Measurements from ENCODE around the gene BMP7.

BMP7 gene

DNA sequence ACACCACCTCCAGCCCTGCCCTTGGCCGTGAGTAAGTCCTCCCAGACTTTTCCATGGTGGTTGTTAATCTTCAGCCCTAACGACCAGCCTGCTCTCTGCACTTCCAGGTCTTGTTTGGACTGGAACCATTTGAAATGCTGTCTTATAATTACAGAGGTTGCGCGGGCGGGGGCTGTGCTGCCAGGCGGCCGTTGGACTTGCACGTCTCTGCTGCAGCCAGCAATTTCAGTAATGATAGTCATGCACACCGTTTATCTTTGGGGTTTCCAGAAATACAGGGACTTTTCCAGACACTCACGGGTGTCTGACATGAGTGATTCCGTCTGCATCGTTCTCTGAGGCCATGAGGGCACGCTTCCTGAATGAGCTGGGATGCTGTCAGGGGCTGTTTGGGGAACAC, 118.2 kb downstream of the BMP7 start:
- H3K9me2 ChIP-seq (replicated peaks; ENCODE audit: low read depth, low read length), result no peaks in the 10 kb centered on the region
- H3K9me3 ChIP-seq (ENCODE audit: insufficient read depth, low read depth, low read length), result no peaks in the 10 kb centered on the region; the same call in 1 of the 2 replicates
- H3K4me2 ChIP-seq (ENCODE audit: low read depth, low read length, poor library complexity, severe bottlenecking), result no peak overlapping the region
- no peaks in the 10 kb centered on the region for H4K20me1 ChIP-seq (ENCODE audit: insufficient read depth, low read length, poor library complexity, severe bottlenecking)
- H3K4me3 ChIP-seq (ENCODE audit: low read length, poor library complexity, severe bottlenecking), result no peak overlapping the region
- no peaks in the 10 kb centered on the region for H3K79me2 ChIP-seq (ENCODE audit: insufficient read depth, low read length)
- H2AFZ ChIP-seq (ENCODE audit: low read length), result no peak overlapping the region
- TF ChIP-seq EZH2phosphoT487 (IDR thresholded peaks at IDR 0.05; ENCODE audit: borderline replicate concordance), result no peak
- TF ChIP-seq, protein P1, sequence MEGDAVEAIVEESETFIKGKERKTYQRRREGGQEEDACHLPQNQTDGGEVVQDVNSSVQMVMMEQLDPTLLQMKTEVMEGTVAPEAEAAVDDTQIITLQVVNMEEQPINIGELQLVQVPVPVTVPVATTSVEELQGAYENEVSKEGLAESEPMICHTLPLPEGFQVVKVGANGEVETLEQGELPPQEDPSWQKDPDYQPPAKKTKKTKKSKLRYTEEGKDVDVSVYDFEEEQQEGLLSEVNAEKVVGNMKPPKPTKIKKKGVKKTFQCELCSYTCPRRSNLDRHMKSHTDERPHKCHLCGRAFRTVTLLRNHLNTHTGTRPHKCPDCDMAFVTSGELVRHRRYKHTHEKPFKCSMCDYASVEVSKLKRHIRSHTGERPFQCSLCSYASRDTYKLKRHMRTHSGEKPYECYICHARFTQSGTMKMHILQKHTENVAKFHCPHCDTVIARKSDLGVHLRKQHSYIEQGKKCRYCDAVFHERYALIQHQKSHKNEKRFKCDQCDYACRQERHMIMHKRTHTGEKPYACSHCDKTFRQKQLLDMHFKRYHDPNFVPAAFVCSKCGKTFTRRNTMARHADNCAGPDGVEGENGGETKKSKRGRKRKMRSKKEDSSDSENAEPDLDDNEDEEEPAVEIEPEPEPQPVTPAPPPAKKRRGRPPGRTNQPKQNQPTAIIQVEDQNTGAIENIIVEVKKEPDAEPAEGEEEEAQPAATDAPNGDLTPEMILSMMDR (conservative IDR thresholded peaks at IDR 0.05; ENCODE audit: low read length), result no peak
- H3K4me1 ChIP-seq (ENCODE audit: insufficient read depth, low read length, poor library complexity, severe bottlenecking), result no peaks in the 10 kb centered on the region
- H3K27me3 ChIP-seq (ENCODE audit: insufficient read depth, low read length, poor library complexity, severe bottlenecking), result no peaks in the 10 kb centered on the region
- no peaks in the 10 kb centered on the region for H3F3A ChIP-seq (ENCODE audit: low read depth)
- no peak overlapping the region for H3K9ac ChIP-seq (ENCODE audit: low read depth, low read length, poor library complexity, severe bottlenecking)
- H3K36me3 ChIP-seq (ENCODE audit: insufficient read depth, low read length), result no peaks in the 10 kb centered on the region

DNA sequence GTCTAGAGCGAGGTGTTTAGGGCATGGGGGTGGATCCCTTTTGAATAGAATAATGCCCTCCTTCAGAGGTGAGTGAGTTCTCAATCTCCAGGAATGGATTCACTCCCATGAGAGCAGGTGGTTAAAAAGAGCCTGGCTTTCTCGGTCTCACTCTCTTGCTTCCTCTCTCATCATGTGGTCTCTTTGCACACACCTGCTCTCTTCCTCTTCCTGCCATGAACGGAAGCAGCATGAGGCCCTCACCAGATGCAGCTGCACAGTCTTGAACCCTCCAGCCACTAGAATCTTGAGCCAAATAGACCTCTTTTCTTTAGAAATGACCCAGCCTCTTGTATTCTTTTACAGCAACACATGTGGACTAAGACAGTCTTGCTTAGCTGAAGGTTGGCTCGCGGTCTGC, 119.3 kb downstream of the BMP7 start:
- no peaks in the 10 kb centered on the region for H3K36me3 ChIP-seq (ENCODE audit: insufficient read depth, low read length)
- H4K20me1 ChIP-seq (ENCODE audit: insufficient read depth, low read length, poor library complexity, severe bottlenecking), result no peaks in the 10 kb centered on the region
- H3K79me2 ChIP-seq (ENCODE audit: insufficient read depth, low read length), result no peaks in the 10 kb centered on the region
- H3K9me2 ChIP-seq (replicated peaks; ENCODE audit: low read depth, low read length), result no peaks in the 10 kb centered on the region
- H3K4me3 ChIP-seq (ENCODE audit: low read length, poor library complexity, severe bottlenecking), result no peak overlapping the region
- TF ChIP-seq, protein P1 (conservative IDR thresholded peaks at IDR 0.05; ENCODE audit: low read length), result no peak
- TF ChIP-seq EZH2phosphoT487 (IDR thresholded peaks at IDR 0.05; ENCODE audit: borderline replicate concordance), result no peak
- H3K9me3 ChIP-seq (ENCODE audit: insufficient read depth, low read depth, low read length), result no peaks in the 10 kb centered on the region; the same call in 1 of the 2 replicates
- no peaks in the 10 kb centered on the region for H3F3A ChIP-seq (ENCODE audit: low read depth)
- H3K27me3 ChIP-seq (ENCODE audit: insufficient read depth, low read length, poor library complexity, severe bottlenecking), result no peaks in the 10 kb centered on the region
- no peaks in the 10 kb centered on the region for H3K4me1 ChIP-seq (ENCODE audit: insufficient read depth, low read length, poor library complexity, severe bottlenecking)
- no peak overlapping the region for H3K4me2 ChIP-seq (ENCODE audit: low read depth, low read length, poor library complexity, severe bottlenecking)
- no peak overlapping the region for H2AFZ ChIP-seq (ENCODE audit: low read length)
- no peak overlapping the region for H3K9ac ChIP-seq (ENCODE audit: low read depth, low read length, poor library complexity, severe bottlenecking)

DNA sequence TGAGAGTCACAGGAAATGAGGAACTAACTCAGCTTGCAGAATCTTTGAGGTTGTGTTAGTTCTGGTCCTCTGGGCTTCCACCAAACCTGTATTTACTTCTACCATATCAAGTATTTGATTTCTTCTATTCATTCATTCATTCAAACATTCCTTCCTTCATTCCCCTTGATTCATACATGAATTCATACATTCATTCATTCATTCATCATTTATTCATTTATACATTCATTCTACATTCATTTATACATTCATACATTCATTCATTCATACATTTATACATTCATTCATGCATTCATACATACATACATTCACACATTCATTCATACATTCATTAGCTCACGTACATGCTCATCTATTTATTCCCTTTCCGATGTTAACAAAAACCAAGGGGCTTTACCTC, 120.3 kb downstream of the BMP7 start:
- Histone ChIP-seq H3K27me3 (ENCODE audit: insufficient read depth, low read length, poor library complexity, severe bottlenecking) (no peaks in the 10 kb centered on the region), H3K9me3 (ENCODE audit: insufficient read depth, low read depth, low read length) (no peaks in the 10 kb centered on the region), H3K4me3 (ENCODE audit: low read length, poor library complexity, severe bottlenecking) (no peak overlapping the region), H3K36me3 (ENCODE audit: insufficient read depth, low read length) (no peaks in the 10 kb centered on the region), H3K9me2 (replicated peaks; ENCODE audit: low read depth, low read length) (no peaks in the 10 kb centered on the region), H4K20me1 (ENCODE audit: insufficient read depth, low read length, poor library complexity, severe bottlenecking) (no peaks in the 10 kb centered on the region), H3K9ac (ENCODE audit: low read depth, low read length, poor library complexity, severe bottlenecking) (no peak overlapping the region), H3K79me2 (ENCODE audit: insufficient read depth, low read length) (no peaks in the 10 kb centered on the region), H3K4me2 (ENCODE audit: low read depth, low read length, poor library complexity, severe bottlenecking) (no peak overlapping the region), H3F3A (ENCODE audit: low read depth) (no peaks in the 10 kb centered on the region), H2AFZ (ENCODE audit: low read length) (no peak overlapping the region), H3K4me1 (ENCODE audit: insufficient read depth, low read length, poor library complexity, severe bottlenecking) (no peaks in the 10 kb centered on the region)
- TF ChIP-seq, protein P1 (conservative IDR thresholded peaks at IDR 0.05; ENCODE audit: low read length), result no peak
- no peak for TF ChIP-seq EZH2phosphoT487 (IDR thresholded peaks at IDR 0.05; ENCODE audit: borderline replicate concordance)
